SU-DHL-6 (cell line): ENCODE measurements around the gene VAPA.

Experiments
- CTCF ChIP-seq: fragments of 200-600 bp; sonication (generic); IDR thresholded peaks from one replicate; pipeline ENCODE4 v1.5.1; 2017; ENCODE audit warnings: antibody characterized with exemption, mild to moderate bottlenecking, low read length, moderate library complexity; ENCODE audit not compliant: insufficient read depth, poor library complexity, severe bottlenecking
- EZH2phosphoT487 ChIP-seq: fragments of 200-600 bp; sonication (generic), shearing (Covaris generic); conservative IDR thresholded peaks from 2 replicates; pipeline ENCODE4 v1.6.1; 2018; ENCODE audit warnings: mild to moderate bottlenecking, antibody characterized with exemption, low read length, moderate library complexity, mixed read lengths

- TF ChIP-seq CTCF: no peak
- TF ChIP-seq EZH2phosphoT487: no peak
These were observed 43.9 kb upstream of the VAPA start for GRCh38 chr18:9869715-9870430.
